OCI-LY7 (cell line): ENCODE data around the gene PRRG3.

Experiments
- CTCF ChIP-seq: fragments of 200-600 bp; sonication (generic); conservative IDR thresholded peaks from 2 replicates; pipeline ENCODE4 v1.5.1; 2014; ENCODE audit warnings: mild to moderate bottlenecking, antibody characterized with exemption, low read length, moderate library complexity, mixed read lengths
- EZH2phosphoT487 ChIP-seq: fragments of 200-600 bp; sonication (generic); IDR thresholded peaks from 2 replicates; pipeline ENCODE4 v1.6.1; 2018; ENCODE audit warnings: low read depth, borderline replicate concordance, mild to moderate bottlenecking, mixed run types, antibody characterized with exemption, low read length, moderate library complexity, mixed read lengths

- TF ChIP-seq CTCF (peak; percentile 67), EZH2phosphoT487 (no peak)
These were observed 18.6 kb downstream of the PRRG3 start for GRCh38 chrX:151713849-151714248.
